Measurements from ENCODE around the gene HIPK2. TPM values are rescaled to one million over a fixed set of nuclear protein-coding genes. Genes with fewer than 3 reads are reported as not detected.

The HIPK2 gene
- total RNA-seq, 3 donors from 2014 or later (not counting 1 experiment from before 2014, with no cell fraction given) = 127 to 145 (median 144) TPM

- no peaks in the 10 kb centered on the region for H3K36me3 ChIP-seq (ENCODE audit: control insufficient read depth, insufficient read depth, low read length)
- WGBS (ENCODE audit: insufficient coverage) = 90% methylated on average over 3 of the region's 3 CpGs
- Mint-ChIP-seq H3K36me3 (no peaks in the 10 kb centered on the region), H3K4me3 (no peak overlapping the region), H3K4me1 (peaks cover 81 to 87% of the 10 kb centered on the region in 2 donors), H3K27ac (peak overlapping the region; percentile 56 to 79), H3K9me3 (no peaks in the 10 kb centered on the region), H3K27me3 (ENCODE audit: low read depth in 2 of 2) (no peaks in the 10 kb centered on the region)
- H3K4me3 ChIP-seq (ENCODE audit: low read length) = no peak overlapping the region
- no peaks in the 10 kb centered on the region for H3K27me3 ChIP-seq (ENCODE audit: control insufficient read depth, insufficient read depth, low read length)
- no peaks in the 10 kb centered on the region for H3K9me3 ChIP-seq (ENCODE audit: control insufficient read depth, insufficient read depth, low read length)
- peaks cover 24% of the 10 kb centered on the region for H3K4me1 ChIP-seq (ENCODE audit: control insufficient read depth, insufficient read depth, low read length)
- intact Hi-C loops (cut with micrococcal nuclease) = no loop called here
- TF ChIP-seq, protein P1, sequence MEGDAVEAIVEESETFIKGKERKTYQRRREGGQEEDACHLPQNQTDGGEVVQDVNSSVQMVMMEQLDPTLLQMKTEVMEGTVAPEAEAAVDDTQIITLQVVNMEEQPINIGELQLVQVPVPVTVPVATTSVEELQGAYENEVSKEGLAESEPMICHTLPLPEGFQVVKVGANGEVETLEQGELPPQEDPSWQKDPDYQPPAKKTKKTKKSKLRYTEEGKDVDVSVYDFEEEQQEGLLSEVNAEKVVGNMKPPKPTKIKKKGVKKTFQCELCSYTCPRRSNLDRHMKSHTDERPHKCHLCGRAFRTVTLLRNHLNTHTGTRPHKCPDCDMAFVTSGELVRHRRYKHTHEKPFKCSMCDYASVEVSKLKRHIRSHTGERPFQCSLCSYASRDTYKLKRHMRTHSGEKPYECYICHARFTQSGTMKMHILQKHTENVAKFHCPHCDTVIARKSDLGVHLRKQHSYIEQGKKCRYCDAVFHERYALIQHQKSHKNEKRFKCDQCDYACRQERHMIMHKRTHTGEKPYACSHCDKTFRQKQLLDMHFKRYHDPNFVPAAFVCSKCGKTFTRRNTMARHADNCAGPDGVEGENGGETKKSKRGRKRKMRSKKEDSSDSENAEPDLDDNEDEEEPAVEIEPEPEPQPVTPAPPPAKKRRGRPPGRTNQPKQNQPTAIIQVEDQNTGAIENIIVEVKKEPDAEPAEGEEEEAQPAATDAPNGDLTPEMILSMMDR (IDR thresholded peaks at IDR 0.05) = no peak
- ATAC-seq = no peak
- no peak for DNase-seq
- H3K27ac ChIP-seq (ENCODE audit: low read length) = no peak overlapping the region
Measured at GRCh38 chr7:139738772-139739171, 39.0 kb downstream of the HIPK2 start.

GRCh38 chr7:139738101-139738489, 39.7 kb downstream of the HIPK2 start:
- H3K27ac ChIP-seq (ENCODE audit: low read length) = no peak overlapping the region
- H3K36me3 ChIP-seq (ENCODE audit: control insufficient read depth, insufficient read depth, low read length) = no peaks in the 10 kb centered on the region
- peaks cover 78 to 84% of the 10 kb centered on the region in 2 donors for H3K4me1 Mint-ChIP-seq
- intact Hi-C loops (cut with micrococcal nuclease) = no loop called here
- WGBS (ENCODE audit: insufficient coverage) = 93% methylated on average over 6 of the region's 6 CpGs
- peak overlapping the region; percentile 56 to 79 for H3K27ac Mint-ChIP-seq
- H3K4me1 ChIP-seq (ENCODE audit: control insufficient read depth, insufficient read depth, low read length) = peaks cover 24% of the 10 kb centered on the region
- H3K9me3 ChIP-seq (ENCODE audit: control insufficient read depth, insufficient read depth, low read length) = no peaks in the 10 kb centered on the region
- H3K27me3 Mint-ChIP-seq (ENCODE audit: low read depth in 2 of 2) = no peaks in the 10 kb centered on the region
- ATAC-seq = peak in 1 of 3 donors; percentile 14
- no peaks in the 10 kb centered on the region for H3K27me3 ChIP-seq (ENCODE audit: control insufficient read depth, insufficient read depth, low read length)
- DNase-seq = no peak
- TF ChIP-seq, protein P1 (IDR thresholded peaks at IDR 0.05) = no peak
- no peaks in the 10 kb centered on the region for H3K9me3 Mint-ChIP-seq
- H3K36me3 Mint-ChIP-seq = no peaks in the 10 kb centered on the region
- H3K4me3 Mint-ChIP-seq = no peak overlapping the region
- H3K4me3 ChIP-seq (ENCODE audit: low read length) = no peak overlapping the region

DNA sequence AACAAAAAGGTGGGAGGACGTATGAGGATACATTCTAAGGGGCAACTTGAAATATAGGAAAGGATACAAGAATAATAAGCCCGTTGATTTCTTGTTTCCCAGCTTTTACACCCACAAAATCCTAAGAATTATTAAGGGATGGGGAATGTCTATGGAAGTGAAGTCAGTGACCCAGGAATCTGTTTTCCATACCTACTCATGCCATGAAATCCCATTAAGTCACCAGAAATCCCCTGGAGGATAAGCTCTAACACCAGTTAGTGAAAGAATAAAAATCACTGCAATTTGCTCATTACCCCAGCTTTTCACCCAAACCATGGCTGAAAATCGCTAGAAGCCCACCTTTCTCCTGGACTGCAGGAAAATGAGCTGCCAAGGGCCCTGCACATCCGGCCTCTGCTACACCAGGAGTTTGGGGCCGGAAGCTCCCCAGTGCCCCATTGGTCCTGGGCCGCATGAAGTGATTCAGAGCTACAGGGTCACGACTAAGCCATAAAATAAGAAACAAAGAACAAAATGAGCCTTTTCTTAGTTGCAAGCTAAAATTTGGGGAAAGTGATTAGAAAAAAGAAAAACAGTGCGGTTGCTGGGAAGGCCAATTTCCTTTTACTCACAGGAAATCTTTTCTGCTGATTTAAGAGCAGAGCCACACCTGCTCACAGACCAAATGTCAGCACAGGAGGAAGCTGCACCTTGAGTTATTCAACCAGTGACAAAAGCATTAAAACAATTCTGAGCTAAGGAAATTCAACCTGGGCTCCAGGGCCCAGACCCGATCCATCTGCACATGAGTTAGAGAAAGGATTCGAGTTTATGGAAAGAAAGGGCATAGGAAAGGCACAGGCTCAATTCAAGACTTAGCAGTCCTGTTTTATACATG, 40.3 kb downstream of the HIPK2 start:
- DNase-seq (peak in 1 of 2 donors; percentile 37), ATAC-seq (peak in 2 of 3 donors; percentile 27 to 33)
- TF ChIP-seq, protein P1 (IDR thresholded peaks at IDR 0.05) = no peak
- no peak overlapping the region for H3K4me3 ChIP-seq (ENCODE audit: low read length)
- 49% methylated on average over 8 of the region's 10 CpGs for WGBS (ENCODE audit: insufficient coverage)
- Mint-ChIP-seq H3K27ac (peak overlapping the region; percentile 56 to 79), H3K27me3 (ENCODE audit: low read depth in 2 of 2) (no peaks in the 10 kb centered on the region), H3K4me1 (peaks cover 78 to 84% of the 10 kb centered on the region in 2 donors), H3K36me3 (no peaks in the 10 kb centered on the region), H3K9me3 (no peaks in the 10 kb centered on the region), H3K4me3 (peak overlapping the region; percentile 47)
- H3K27ac ChIP-seq (ENCODE audit: low read length) = no peak overlapping the region
- no peaks in the 10 kb centered on the region for H3K27me3 ChIP-seq (ENCODE audit: control insufficient read depth, insufficient read depth, low read length)
- intact Hi-C loops (cut with micrococcal nuclease) = no loop called here
- H3K4me1 ChIP-seq (ENCODE audit: control insufficient read depth, insufficient read depth, low read length) = peaks cover 28% of the 10 kb centered on the region
- no peaks in the 10 kb centered on the region for H3K36me3 ChIP-seq (ENCODE audit: control insufficient read depth, insufficient read depth, low read length)
- H3K9me3 ChIP-seq (ENCODE audit: control insufficient read depth, insufficient read depth, low read length) = no peaks in the 10 kb centered on the region

Measured in natural killer cell (primary cell).